ENCODE data around the gene UQCRHL. TPM values are rescaled to one million over a fixed set of nuclear protein-coding genes. Genes with fewer than 3 reads are reported as not detected.
A peak's percentile ranks its signal among the peaks of the same experiment; 100 is the strongest.

UQCRHL gene
- total and polyA plus RNA-seq, 2 of the 4 experiments (the other 2 are of a cell fraction): 1.4 to 2.4 TPM

GRCh38 chr1:15834406-15835204 lies 27.2 kb upstream of the UQCRHL start:
- Histone ChIP-seq H4K5ac (ENCODE audit: low read depth, low read length) (peak overlapping the region; percentile 39), H2BK5ac (ENCODE audit: low read depth, low read length, poor library complexity, severe bottlenecking) (peak overlapping the region; percentile 91), H3K9me1 (ENCODE audit: insufficient read depth, low read length) (no peaks in the 10 kb centered on the region; the same call in 1 of the 2 replicates), H2BK20ac (ENCODE audit: low read depth, low read length) (0 out of 2 replicates have a peak overlapping the region, but pooled peaks have one; percentile 3), H3K36me3 (ENCODE audit: control insufficient read depth, insufficient read depth, low read length) (no peaks in the 10 kb centered on the region), H3K23ac (ENCODE audit: low read depth, low read length) (peak overlapping the region; percentile 55), H3K27me3 (ENCODE audit: control insufficient read depth, insufficient read depth, low read length) (no peaks in the 10 kb centered on the region), H3K14ac (replicated peaks; ENCODE audit: low read depth, low read length) (peak overlapping the region; percentile 91), H2AK9ac (replicated peaks; ENCODE audit: low read depth, low read length, poor library complexity) (peak overlapping the region; percentile 99), H3K79me1 (ENCODE audit: low read depth in 1 of 2, low read length in 2 of 2) (peaks cover 5 to 24% of the 10 kb centered on the region in 2 experiments; a peak in 3 of 4 replicates), H4K91ac (ENCODE audit: insufficient read depth, low read depth, low read length) (peak overlapping the region; percentile 91), H4K20me1 (ENCODE audit: insufficient read depth, low read length) (no peaks in the 10 kb centered on the region), H2AFZ (replicated peaks; ENCODE audit: low read length, poor library complexity) (peak overlapping the region; percentile 98), H2BK120ac (ENCODE audit: low read depth, low read length) (peak overlapping the region; percentile 65), H3K4me2 (ENCODE audit: low read depth, low read length) (peak overlapping the region; percentile 69), H3K4me3 (ENCODE audit: insufficient read depth, low read depth, low read length) (peak overlapping the region; percentile 68), H3K4me1 (ENCODE audit: control insufficient read depth, insufficient read depth, low read length) (peaks cover 2% of the 10 kb centered on the region; the same call in 1 of the 2 replicates), H3K56ac (ENCODE audit: extremely low read depth, insufficient read depth, low read length) (peak overlapping the region; percentile 93), H3K4ac (ENCODE audit: low read depth, low read length) (peak overlapping the region; percentile 90), H3K9me3 (ENCODE audit: control insufficient read depth, insufficient read depth, low read length) (no peaks in the 10 kb centered on the region), H3K18ac (ENCODE audit: low read depth, low read length) (peak overlapping the region; percentile 15), H4K8ac (ENCODE audit: low read depth in 2 of 2, low read length in 2 of 2) (peak overlapping the region; percentile 78 to 96), H3K9ac (ENCODE audit: low read depth, low read length) (peak overlapping the region; percentile 81), H3K27ac (ENCODE audit: insufficient read depth, low read length) (peak overlapping the region; percentile 90), H2BK15ac (ENCODE audit: low read depth, low read length) (peak overlapping the region; percentile 30; the same call in 1 of the 3 replicates), H2AK5ac (ENCODE audit: low read depth, low read length) (peak overlapping the region; percentile 90)
- TSS peak; percentile 56 for BruUV-seq (replicated peaks)
- TF ChIP-seq RAD21 (IDR thresholded peaks at IDR 0.05; ENCODE audit: low read length): no peak
- no peak for TF ChIP-seq ELK1 (IDR thresholded peaks at IDR 0.05; ENCODE audit: borderline replicate concordance, low read depth, low read length)
- peak; percentile 10; the same call in 1 of the 2 replicates for TF ChIP-seq NFE2L2 (IDR thresholded peaks at IDR 0.05; ENCODE audit: low read depth, low read length)
- peak; percentile 99 for TF ChIP-seq RCOR1 (IDR thresholded peaks at IDR 0.05; ENCODE audit: insufficient replicate concordance, low read length)
- TF ChIP-seq USF2 (IDR thresholded peaks at IDR 0.05; ENCODE audit: low read depth, low read length): no peak
- peak; percentile 66; the same call in 1 of the 2 replicates for TF ChIP-seq POLR2A (IDR thresholded peaks at IDR 0.05; ENCODE audit: low read depth, low read length)
- no peak for TF ChIP-seq CTCF (conservative IDR thresholded peaks at IDR 0.05; ENCODE audit: low read depth, low read length)
- peak; percentile 93; the same call in 1 of the 2 replicates for TF ChIP-seq MAZ (IDR thresholded peaks at IDR 0.05; ENCODE audit: borderline replicate concordance, low read depth, low read length)
- no peak for TF ChIP-seq CHD1 (IDR thresholded peaks at IDR 0.05; ENCODE audit: low read depth, low read length)
- TF ChIP-seq BHLHE40 (IDR thresholded peaks at IDR 0.05; ENCODE audit: low read depth, low read length): peak; percentile 37; the same call in 1 of the 2 replicates
- no peak for TF ChIP-seq MAFK (IDR thresholded peaks at IDR 0.05; ENCODE audit: low read depth, low read length)
- TF ChIP-seq MXI1 (IDR thresholded peaks at IDR 0.05; ENCODE audit: borderline replicate concordance, low read depth, low read length): peak; percentile 17; the same call in 1 of the 2 replicates
- in situ Hi-C loops (cut with MboI; ENCODE audit: low sequenced_read_pairs): no loop called here
- WGBS, 2 experiments (ENCODE audit: extremely low coverage in 2 of 2, insufficient read length in 1 of 2): 1% methylated on average over 62 of the region's 77 CpGs; no CpG with 5 or more reads in 1 of the 2 experiments
- dilution Hi-C loops (cut with HindIII; ENCODE audit: low sequenced_read_pairs, unreplicated experiment): no loop called here
- ChIA-PET CTCF (interaction anchor here (0.6 kb wide), 1 partner anchor 28 kb away, joined by 3 read pairs; no protein-coding TSS in a partner anchor), POLR2A (ENCODE audit: unreplicated experiment) (interaction anchor here (0.9 kb wide), 1 partner anchor 89 kb away, joined by 5 read pairs; no protein-coding TSS in a partner anchor)
- intact Hi-C loops (cut with micrococcal nuclease): loop anchor here (1.0 to 2.0 kb wide), 2 partner anchors 15 to 36 kb away; no protein-coding TSS in a partner anchor
- ATAC-seq (ENCODE audit: low read depth) (peak; percentile 69), DNase-seq (peak; percentile 91)

Data from IMR-90 (cell line).